Renal pelvis (tissue), 4 donors: ENCODE measurements around the gene ARHGAP24. TPM values are rescaled to one million over a fixed set of nuclear protein-coding genes. Genes with fewer than 3 reads are reported as not detected.
"Not testable (repeated sequence)": the region's sequence is repeated elsewhere in the genome, so short reads cannot be mapped to it uniquely, and the experiment has no call there.

Source experiments
- DNase-seq: peaks from one replicate; pipeline ENCODE4 v3.0.0-alpha.2; 2013
- polyA plus RNA-seq, 3 donors: library from polyadenylated mRNA; unstranded; fragments of 120-200 nt; gene quantifications; one replicate each; pipeline ENCODE4 v1.2.1, GENCODE V29; 2013; ENCODE audit not compliant: insufficient read length in 3 of 3

The ARHGAP24 gene
- polyA plus RNA-seq, 3 donors, result 105 to 139 (median 106) TPM

DNA sequence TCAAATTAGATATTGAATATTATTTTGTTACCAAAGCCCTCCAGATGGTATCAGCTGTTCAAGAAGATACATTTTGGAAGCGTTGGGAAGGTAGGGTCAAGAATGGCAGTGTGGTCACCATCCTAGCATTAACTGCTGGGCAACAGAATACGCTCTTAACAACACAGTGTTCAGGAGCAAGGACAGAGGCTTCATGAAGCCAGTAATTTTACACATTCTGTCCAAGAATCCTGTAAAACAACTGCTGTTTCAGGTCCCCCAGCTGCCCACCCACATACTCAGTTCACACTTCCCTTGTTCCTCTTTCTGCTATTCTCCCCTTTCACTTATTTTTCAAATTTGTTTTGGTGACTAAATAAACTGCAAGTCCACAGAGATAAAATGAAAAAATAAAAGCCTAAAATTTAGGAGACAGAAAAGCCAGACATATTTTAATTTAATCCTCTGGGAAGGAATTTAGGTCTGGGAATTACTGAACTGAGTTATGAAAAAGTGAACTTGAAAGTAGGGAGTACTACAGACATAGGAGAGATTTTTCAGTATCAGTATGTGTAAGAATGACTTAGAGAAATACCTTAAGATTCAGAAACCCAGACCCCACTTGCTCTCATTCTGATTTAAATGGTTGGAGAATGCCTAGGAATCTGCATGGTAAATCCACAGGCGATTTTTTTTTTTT, 478.2 kb downstream of the ARHGAP24 start:
- DNase-seq, result no peak

- DNase-seq, result no peak
Measured at GRCh38 chr4:85953651-85954018, 478.7 kb downstream of the ARHGAP24 start.

DNA sequence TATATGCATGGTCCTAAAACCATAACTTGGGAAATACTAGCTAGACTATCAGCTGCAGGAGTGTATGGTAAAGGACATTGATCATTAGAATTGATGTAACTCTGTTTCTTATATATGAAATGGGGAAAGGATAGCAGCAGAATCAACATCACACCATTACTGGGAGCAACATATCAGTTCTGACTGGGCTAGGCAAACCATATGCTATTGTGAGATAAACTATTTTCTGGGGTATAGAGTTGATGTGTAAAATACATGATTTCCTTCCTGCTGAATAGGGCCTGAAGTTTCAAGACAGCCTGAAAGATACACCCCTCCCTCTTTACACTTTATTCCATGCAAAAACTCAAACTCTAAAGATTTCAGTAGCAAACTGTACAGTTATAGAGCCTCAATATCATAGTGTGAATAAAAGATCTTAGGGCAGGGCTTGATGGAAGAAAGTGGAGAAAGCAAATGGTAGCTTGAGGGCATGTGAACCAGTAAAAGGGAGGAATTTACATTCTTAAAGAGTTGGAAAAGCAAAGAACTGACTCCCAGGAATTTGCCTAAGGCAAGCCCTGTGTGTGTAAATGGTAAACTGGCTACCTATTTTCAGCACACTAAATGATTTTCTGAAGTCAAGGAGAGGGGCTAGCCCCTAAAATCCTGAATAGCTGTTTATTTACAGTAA, 480.8 kb downstream of the ARHGAP24 start:
- no peak for DNase-seq

GRCh38 chr4:85956293-85956945, 481.5 kb downstream of the ARHGAP24 start:
- DNase-seq, result no peak

DNA sequence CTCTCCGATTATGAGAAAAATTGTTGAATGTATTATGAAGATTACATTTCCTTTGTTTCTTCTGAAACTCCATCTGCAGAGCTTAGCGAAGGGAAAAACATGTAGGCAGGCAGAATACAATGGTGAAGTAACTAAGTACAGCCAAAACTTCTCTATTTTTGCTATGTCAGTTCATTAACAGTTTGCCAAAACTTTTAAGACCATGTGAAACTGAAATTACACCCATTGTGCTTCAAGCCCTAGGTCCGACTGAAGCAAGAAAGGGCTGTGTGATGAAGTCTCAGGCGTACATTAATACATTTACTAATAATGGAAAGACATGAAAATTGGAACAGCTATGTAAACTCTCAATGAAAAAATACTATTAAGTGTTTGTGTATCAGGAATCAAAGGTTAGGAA, 486.9 kb downstream of the ARHGAP24 start:
- no peak for DNase-seq

DNA sequence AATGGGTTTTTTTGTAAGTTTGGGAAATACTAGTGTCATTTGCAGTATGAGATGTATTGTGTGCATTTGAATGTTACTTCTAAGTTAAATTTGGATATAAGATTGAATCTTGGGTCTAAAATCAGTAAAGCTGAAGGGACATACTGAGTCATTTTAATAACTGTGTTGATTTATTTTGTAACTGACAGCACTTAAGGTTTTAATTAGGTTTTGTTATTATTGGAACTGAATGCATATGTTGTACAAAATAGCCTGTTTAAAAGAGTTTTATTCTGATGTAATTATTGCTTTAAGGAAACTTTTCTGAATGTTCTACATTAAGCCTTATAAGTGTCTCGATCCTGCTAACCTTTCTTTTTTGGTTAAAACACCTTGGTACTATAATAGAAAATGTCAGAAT, 488.3 kb downstream of the ARHGAP24 start:
- DNase-seq, result no peak

DNA sequence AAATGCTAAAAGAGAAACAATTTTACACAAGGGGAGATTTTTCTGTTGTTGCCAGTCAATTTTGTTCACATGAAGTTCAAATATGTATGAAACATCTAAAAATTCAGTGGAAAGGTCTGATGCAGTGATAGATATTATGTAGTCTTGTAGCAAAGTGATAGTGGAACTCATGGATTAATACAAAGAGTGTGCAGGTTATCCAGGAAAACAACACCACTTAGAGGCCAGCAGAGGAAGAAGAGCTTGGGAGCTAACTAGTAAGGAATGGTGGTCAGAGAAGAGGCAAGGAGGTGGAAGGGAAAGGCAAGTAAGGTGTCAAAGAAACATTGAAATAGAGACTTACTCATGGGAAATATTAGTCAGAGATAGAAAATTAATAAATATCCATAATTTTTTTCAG, 489.3 kb downstream of the ARHGAP24 start:
- no peak for DNase-seq

GRCh38 chr4:85965017-85965416, 490.1 kb downstream of the ARHGAP24 start:
- not testable (repeated sequence) for DNase-seq

- DNase-seq, result no peak
Measured at GRCh38 chr4:85965529-85965928, 490.6 kb downstream of the ARHGAP24 start.

- DNase-seq, result no peak
Measured at GRCh38 chr4:85966373-85966772, 491.4 kb downstream of the ARHGAP24 start.

GRCh38 chr4:85967872-85968271, 492.9 kb downstream of the ARHGAP24 start:
- DNase-seq, result no peak

DNA sequence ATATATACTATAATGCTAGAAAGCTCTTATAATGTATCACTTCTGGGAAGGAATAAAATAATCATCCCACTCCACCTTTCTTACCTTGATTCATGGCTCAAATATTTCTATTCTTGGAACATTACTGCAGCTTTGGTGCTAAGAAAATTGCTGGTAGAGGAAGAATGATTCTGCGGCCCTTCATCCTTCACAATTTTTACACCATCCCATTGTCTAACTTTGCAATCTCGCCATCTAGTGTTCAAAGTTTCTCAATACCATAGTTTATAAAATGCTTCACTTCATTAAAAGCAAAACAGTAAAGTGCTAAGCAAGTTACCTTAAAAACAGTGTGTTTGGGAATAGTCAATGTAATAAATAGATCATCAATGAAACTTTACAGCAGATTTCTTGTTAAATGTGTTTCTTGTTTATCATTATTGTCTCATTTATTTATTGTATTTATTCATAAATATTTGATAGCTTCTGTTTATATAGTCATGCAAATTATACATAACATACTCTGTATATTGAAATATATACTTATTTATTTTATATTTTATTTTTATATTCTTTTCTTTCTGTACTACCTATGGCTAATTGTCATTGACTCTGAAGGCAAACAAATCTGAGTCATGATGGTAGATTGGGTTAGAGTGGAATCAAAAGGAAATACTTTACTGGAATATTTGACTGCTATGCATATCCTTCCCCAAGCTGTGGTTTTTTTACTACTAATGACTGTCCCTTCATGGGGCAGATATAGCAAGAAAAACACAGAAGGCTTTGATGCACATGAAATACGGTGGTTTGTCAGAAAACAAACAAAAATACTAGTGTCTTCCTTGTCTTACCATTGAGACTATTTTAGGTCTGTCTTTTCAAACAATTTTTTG, 494.2 kb downstream of the ARHGAP24 start:
- DNase-seq, result peak; percentile 75

DNA sequence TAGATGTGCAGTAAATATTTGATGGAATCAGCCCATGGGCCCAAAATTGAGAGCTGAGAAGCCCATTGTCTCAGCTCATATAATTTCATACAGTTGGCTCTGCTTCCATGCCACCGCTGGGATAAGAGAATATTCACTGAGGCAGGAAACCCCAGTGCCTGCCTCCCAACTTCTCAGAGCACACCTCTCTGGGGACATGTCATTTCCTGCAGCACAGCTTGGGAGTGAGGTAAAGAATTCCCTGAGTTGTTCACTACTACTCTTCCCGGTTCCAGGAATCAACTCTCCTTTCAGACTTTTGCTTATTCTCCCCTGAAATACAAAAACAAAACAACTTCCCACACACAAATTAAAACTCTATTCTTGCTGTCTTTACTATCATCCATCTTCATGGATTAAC, 495.6 kb downstream of the ARHGAP24 start:
- DNase-seq, result no peak

- no peak for DNase-seq
Measured at GRCh38 chr4:85979276-85979675, 504.3 kb downstream of the ARHGAP24 start.

DNA sequence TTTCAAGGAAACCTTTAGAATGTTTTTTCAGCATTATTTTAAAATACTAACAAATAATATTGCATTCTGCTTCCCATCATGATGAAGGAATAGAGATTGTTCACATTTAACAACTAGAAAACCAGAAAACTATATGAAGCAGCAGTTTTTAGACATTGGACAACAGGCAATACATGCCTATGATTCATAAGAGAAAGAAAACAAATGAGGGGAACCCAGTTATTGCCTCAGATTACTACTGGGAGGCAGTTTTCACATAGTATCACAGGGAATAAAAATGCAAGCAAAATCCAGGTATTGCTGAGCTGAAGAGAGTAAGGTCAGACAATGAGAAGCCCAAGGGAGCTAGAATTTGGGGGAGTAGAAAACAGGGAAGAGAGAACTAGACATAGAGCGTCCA, 511.3 kb downstream of the ARHGAP24 start:
- DNase-seq, result no peak

GRCh38 chr4:85993641-85994040, 518.7 kb downstream of the ARHGAP24 start:
- no peak for DNase-seq

DNA sequence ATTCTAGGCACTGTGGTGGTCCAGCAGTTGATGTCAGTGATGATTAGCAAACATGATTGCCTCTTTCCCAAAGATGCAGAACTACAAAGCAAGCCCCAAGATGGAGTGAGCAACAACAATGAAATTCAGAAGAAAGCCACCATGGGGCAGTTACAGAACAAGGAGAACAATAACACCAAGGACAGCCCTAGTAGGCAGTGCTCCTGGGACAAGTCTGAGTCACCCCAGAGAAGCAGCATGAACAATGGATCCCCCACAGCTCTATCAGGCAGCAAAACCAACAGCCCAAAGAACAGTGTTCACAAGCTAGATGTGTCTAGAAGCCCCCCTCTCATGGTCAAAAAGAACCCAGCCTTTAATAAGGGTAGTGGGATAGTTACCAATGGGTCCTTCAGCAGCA, 519.6 kb downstream of the ARHGAP24 start:
- DNase-seq, result no peak

DNA sequence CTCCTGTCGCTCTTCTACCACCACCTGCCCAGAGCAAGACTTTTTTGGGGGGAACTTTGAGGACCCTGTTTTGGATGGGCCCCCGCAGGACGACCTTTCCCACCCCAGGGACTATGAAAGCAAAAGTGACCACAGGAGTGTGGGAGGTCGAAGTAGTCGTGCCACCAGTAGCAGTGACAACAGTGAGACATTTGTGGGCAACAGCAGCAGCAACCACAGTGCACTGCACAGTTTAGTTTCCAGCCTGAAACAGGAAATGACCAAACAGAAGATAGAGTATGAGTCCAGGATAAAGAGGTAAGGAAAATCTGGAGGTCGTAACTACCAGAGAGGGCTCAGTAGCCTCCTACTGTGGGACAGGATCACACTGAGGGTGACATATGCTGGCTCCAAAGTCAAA, 520.4 kb downstream of the ARHGAP24 start:
- DNase-seq, result no peak

- DNase-seq, result no peak
Measured at GRCh38 chr4:86001591-86001990, 526.6 kb downstream of the ARHGAP24 start.

GRCh38 chr4:86004030-86004429, 529.1 kb downstream of the ARHGAP24 start:
- no peak for DNase-seq

DNA sequence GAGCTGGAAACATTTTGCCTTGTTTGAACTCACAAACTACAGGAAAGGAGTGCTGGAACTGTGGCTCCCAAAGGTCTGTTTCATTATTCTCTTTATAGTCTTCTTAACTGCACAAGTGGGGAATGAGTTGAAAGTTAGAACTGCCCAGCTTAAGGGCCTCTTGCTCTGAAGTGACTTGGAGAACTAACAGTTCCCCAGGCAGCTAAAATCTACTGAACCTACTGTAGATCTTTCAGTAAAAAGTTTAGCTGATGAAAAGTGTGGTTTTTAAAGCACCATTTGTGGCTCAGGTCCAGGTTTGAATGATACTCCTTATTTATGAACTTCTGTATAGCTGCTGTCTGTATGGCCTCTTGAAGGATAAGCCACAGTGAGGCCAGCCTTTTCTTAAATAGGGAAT, 531.1 kb downstream of the ARHGAP24 start:
- DNase-seq, result no peak

DNA sequence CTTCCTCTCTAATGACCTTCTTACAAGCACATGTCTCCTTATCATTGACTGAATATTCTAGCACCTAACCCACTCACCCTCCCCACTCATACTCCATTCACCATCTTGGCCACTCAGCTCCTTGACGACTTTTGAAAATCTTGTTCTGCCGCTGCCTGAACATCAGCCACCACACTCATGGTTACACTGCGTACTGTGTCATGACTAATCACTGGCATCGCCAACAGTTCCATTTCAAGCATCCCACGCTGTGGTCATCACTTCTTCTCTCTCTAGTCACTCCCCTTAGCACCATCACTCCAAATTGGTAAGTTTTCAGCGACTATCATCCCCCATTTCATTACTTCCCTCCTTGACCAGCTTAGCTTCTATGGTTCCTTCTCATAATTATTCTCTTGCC, 532.1 kb downstream of the ARHGAP24 start:
- no peak for DNase-seq
